Pericardium fibroblast (primary cell): ENCODE data around the gene KAT7. TPM values are rescaled to one million over a fixed set of nuclear protein-coding genes. Genes with fewer than 3 reads are reported as not detected.

Experiments used
- total RNA-seq: library from RNA; depleted of rRNA; stranded (reverse); fragments of >200 nt; gene quantifications from 2 replicates; pipeline ENCODE4 v1.2.3, GENCODE V29; 2015

KAT7 gene
- 14.6 and 17.5 TPM in 2 replicates for total RNA-seq

GRCh38 chr17:49788478-49789242, at the start of gene KAT7:
TSS of gene KAT7 (plus strand) at chr17:49788681. CDS start at chr17:49788835, 154 bp downstream.

GRCh38 chr17:49763735-49764558, 24.5 kb upstream of the KAT7 start, which contains the start of gene FAM117A:
TSS of gene FAM117A (minus strand) at chr17:49764131. CDS start at chr17:49764087, 44 bp downstream.

GRCh38 chr17:49848019-49848473, 59.6 kb downstream of the KAT7 start, which contains the start of gene TAC4:
TSS of gene TAC4 (minus strand) at chr17:49848069. CDS start at chr17:49848017, 52 bp downstream.

Other genes starting within 250 kb of the KAT7 start
- 0.23 and 1.1 TPM in 2 replicates for gene NXPH3, start 212.8 kb upstream of the KAT7 start, total RNA-seq
- gene SPOP, start 110.6 kb upstream of the KAT7 start, total RNA-seq, result 37.0 and 42.1 TPM in 2 replicates
- gene SLC35B1, start 80.7 kb upstream of the KAT7 start, total RNA-seq, result 23.1 and 34.4 TPM in 2 replicates
- gene FAM117A, start 24.6 kb upstream of the KAT7 start, total RNA-seq, result 4.6 and 8.1 TPM in 2 replicates
- gene TAC4, start 59.4 kb downstream of the KAT7 start, total RNA-seq, result not detected in 2 replicates
- not detected in 2 replicates for gene DLX4, start 180.5 kb downstream of the KAT7 start, total RNA-seq
- gene DLX3, start 206.5 kb downstream of the KAT7 start, total RNA-seq, result not detected in 2 replicates